Measurements from ENCODE around the gene SETD4. TPM values are rescaled to one million over a fixed set of nuclear protein-coding genes. Genes with fewer than 3 reads are reported as not detected.

Gene SETD4
- polyA plus RNA-seq, 4 donors, result 26.3 to 49.9 (median 35.4) TPM

DNA sequence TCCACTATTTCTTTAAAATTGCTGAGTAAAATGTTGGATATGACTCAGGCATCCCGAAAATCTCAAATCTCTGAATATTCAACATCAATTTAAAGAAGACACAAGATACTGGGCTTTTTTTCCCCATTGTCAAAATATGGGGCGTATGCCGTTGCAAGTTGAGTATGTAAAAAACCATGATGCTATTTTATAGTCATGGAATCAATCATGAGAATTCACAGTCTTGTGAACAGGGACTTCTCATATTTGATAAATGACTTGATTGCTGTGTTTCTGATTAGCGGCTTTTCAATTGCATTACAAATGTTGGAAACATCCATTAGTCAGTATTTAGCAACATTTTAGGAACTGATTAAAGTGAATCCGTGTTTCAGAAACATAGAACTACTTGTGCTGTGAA is 45.3 kb downstream of the SETD4 start:
- no peak for DNase-seq (ENCODE audit: low read depth in 4 of 4, low spot score in 2 of 4)

DNA sequence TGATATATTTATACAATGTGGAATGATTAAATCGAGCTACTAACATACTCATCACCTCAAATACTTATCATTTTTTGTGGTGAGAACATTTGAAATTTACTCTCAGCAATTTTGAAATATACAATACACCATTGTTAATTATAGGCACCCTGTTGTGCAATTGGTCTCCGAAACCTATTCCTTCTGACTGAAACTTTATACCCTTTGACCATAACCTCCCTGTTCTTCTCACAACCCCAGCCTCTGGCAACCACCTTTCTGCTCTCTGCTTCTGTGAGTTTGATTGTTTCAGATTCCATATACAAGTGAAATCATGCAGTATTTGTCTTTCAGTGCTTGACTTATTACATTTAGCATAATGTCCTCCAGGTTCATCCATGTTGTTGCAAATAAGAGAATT is 49.5 kb downstream of the SETD4 start:
- no peak for DNase-seq (ENCODE audit: low read depth in 4 of 4, low spot score in 2 of 4)

DNA sequence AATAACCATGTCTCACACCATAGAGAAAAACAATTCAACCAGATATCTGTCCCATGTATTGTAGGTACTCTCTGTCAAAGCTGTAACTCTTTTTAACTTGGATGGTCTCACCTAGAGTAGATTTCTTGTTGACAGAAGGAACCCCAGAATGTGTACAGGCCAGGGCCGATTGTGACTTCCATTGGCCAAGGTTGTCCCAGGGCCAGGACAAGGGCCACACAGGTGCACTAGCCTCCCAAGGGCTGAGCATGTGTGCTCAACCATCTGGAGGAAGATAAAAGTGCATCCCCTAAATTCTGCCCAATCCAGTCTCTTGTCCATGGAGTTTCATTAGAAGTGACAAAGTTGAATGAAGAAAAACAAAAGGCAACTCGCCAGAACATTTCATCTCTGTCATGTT is 51.8 kb downstream of the SETD4 start:
- no peak for DNase-seq (ENCODE audit: low read depth in 4 of 4, low spot score in 2 of 4)

DNA sequence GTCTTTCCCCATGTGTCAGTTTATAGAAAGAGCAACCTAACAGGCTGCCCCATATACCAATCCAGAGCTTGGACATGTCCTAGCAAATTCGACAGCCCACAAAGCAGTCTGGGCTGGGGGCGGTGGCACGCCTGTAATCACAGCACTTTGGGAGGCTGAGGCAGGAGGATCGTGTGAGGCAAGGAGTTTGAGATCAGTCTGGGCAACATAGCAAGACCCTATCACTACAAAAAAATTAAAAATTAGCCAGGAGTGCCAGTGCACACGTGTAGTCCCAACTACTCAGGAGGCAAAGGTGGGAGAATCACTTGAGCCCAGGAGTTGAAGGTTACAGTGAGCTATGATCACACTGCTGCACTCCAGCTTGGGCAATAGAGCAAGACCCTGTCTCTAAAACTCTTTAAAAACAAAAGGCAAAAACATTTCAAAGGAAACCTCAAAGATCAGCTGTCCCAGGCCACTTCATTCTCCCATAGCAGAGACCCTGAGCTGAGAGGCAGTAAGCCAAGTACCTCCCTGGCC is 54.4 kb downstream of the SETD4 start:
- no peak for DNase-seq (ENCODE audit: low read depth in 4 of 4, low spot score in 2 of 4)

DNA sequence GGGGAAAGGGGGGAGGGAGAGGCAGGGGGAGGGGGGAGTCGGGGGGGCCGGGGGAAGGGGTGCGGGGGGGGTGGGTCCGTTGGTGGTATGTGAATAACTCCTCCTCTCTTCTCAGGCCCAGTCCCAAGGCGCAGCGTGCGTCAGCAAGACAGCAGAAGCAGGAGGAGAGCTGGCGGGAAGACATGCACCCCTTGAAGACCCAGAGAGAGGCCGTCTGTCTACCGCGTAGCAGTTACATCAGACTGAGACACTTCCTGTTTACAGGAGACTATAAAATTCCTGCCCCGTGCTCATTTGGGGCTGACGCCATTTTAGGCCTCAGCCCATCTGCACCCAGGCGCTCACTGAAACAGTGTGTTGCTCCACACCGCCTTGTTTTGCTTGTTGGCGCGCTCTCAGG is 55.3 kb downstream of the SETD4 start:
- no peak for DNase-seq (ENCODE audit: low read depth in 4 of 4, low spot score in 2 of 4)

DNA sequence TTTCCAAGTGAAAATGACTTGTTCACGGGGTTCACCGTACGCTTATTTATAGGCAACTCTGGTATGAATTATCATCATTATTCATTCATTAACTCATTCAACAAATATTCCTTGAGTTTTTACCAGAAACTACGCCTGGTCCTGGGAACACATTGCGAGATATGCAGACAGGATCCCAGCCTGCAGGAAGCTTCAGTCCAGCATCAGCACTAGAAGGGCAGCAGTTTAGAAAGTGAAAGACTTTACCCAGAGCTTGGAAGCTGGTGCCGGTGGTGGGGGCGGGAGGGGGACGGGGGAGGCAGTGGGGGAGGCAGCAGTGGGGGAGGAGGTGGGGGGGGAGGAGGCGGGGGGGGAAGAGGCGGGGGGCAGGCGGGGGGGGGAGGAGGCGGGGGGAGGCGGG is 55.9 kb downstream of the SETD4 start:
- DNase-seq (ENCODE audit: low read depth in 4 of 4, low spot score in 2 of 4), result no peak

DNA sequence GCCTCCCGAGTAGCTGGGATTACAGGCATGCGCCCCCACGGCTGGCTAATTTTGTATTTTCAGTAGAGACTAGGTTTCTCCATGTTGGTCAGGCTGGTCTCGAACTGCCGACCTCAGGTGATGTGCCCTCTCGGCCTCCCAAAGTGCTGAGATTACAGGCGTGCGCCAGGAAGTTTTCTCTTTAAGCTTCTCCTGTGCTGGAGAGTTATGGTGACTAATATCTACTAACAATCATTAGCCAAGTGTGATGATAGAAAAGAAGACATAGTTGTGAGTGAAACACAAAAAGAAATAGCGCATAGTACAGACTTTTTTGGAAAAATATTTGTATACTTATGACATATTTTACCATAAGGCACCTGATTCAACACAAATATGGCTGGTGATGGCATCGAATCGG is 56.5 kb downstream of the SETD4 start:
- no peak for DNase-seq (ENCODE audit: low read depth in 4 of 4, low spot score in 2 of 4)

DNA sequence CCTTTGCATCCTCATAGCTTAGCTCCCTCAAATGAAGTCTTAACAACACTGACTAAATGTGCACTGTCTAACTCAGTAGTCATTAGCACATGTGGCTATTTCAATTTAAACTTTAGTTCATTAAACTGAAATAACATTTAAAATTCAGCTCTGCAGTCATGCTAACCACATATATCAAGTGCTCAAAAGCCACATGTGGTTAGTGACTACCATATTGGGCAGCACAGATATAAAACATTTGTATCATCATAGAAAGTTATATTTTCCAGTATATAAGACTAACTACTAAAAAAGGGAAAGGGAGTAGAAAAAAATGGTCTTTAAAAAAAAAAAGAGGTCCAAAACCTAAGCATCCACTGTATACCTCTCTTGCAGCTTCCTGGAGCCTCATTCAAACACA is 64.1 kb downstream of the SETD4 start:
- DNase-seq (ENCODE audit: low read depth in 4 of 4, low spot score in 2 of 4), result no peak

DNA sequence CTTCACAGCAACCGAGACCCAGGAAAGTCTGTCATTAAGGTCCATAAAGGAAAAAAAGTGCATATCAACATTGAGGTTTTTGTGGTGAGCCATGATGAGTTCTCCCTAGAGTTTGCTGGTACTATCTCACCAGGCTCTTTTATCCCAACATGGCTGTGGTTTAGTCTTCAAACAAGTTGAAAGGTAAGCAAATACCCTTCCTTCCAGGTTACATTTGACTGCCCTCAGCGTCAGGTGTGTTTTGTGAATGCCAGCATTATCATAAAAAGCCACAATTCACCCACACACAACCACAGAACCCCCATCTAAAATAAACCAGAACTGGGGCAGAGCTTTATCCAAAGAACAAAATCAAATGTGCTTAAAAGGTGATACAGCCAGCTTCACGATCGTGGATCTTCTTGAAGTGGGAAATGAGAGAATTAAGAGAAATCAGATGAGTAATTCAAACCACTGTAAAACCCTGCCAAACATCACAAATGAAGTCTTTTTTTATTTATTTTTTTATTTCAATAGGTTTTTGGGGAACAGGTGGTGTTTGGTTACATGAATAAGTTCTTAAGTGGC is 64.7 kb downstream of the SETD4 start:
- no peak for DNase-seq (ENCODE audit: low read depth in 4 of 4, low spot score in 2 of 4)

DNA sequence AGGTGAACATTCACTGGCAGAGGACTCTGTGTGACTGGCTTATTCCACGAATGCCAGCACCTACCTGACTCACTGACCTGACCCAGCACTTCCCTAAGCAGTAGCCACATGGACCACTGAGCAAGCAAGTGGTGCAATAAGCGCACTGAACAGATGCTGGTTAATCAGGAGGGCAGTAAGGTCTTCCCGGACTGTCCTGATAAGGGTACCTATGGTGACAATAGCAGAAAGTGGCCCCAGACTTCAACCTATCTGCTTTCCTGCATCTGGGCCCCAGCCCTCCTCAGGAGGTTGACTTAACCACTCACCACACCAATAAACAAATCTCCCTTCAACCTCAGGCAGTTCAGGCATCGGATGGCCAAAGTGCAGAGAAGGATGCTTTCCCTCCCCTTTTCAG is 65.7 kb downstream of the SETD4 start:
- DNase-seq (ENCODE audit: low read depth in 4 of 4, low spot score in 2 of 4), result no peak

DNA sequence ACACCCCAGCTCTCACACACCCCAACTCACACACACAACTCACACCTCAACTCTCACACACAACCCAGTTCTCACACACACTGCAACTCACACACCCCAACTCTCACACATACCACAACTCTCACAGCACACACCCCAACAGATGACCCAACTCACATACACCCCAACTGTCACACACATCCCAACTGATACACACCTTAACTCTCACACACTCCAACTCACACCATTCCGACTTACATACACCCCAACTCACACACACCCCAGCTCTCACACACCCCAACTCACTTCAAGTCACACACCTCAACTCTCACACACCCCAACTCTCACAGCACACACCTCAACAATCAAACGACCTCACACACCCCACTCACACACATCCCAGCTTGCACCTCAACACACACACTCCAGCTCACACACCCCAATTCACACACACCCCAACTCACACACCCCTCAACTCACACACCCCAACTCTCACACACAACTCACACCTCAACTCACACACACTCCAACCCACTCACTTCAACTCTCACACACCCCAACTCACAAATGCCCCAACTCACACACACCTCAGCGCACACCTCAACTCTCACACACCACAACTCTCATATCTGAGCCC is 66.3 kb downstream of the SETD4 start:
- no peak for DNase-seq (ENCODE audit: low read depth in 4 of 4, low spot score in 2 of 4)

DNA sequence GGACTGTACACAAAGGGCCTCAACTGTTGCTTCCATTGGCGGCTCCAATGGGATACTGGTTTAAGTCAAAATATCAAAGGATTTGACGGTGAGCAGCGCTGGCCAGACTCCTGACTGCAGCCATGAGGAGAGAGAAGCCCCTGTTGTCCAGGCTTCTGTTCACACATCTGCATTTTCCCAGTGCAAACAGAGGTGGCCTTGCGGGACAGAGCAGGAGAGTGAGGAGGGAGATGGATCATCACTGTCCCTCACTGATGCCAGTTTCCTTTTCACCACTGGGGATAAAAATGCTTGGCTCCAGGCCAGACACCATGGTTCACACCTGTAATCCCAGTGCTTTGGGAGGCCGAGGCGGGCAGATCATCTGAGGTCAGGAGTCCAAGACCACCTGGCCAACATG is 69.2 kb downstream of the SETD4 start:
- DNase-seq (ENCODE audit: low read depth in 4 of 4, low spot score in 2 of 4), result no peak

DNA sequence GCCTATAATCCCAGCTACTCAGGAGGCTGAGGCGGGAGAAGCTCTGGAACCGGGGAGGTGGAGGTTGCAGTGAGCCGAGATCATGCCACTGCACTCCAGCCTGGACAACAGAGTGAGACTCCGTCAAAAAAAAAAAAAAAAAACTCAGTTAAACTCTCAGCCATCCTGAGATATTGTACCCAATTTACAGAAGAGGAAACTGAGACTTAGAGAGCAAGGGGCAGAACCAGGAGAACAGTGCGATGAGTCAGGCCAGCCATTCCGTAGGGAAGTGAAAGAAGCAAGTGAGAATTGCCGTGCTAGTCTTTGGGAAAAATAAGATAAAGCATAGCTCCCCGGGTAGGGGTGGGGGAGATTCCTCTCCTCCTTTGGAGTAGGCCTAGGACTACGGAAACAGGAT is 69.7 kb downstream of the SETD4 start:
- DNase-seq (ENCODE audit: low read depth in 4 of 4, low spot score in 2 of 4), result no peak

DNA sequence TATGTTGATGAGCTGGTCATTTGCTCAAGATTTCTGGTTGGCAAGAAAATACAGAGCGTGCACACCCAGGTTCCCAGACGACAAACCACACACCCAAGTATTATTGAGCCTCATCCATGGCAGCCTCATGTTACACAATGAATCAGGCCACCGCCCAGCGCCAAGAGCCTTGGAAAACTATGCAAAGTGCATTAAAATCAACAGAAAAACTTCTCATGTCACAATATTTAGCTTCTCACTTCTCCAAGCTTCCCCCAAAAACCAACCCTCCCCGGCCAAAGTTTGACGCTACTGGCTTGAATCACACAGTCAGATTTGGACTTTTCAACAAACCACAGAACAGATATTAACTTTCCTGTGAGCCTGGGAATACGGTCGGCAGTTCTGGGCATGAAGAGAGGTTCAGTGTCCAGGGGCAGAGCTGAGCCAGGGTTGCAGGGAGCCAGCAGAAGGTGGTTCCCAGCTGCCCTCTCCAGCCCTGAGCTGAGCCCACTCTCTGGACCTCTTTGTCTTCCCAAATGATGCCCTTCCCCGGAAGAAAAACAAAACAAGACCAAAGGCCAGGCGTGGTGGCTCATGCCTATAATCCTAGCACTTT is 71.1 kb downstream of the SETD4 start:
- DNase-seq (ENCODE audit: low read depth in 4 of 4, low spot score in 2 of 4), result no peak

DNA sequence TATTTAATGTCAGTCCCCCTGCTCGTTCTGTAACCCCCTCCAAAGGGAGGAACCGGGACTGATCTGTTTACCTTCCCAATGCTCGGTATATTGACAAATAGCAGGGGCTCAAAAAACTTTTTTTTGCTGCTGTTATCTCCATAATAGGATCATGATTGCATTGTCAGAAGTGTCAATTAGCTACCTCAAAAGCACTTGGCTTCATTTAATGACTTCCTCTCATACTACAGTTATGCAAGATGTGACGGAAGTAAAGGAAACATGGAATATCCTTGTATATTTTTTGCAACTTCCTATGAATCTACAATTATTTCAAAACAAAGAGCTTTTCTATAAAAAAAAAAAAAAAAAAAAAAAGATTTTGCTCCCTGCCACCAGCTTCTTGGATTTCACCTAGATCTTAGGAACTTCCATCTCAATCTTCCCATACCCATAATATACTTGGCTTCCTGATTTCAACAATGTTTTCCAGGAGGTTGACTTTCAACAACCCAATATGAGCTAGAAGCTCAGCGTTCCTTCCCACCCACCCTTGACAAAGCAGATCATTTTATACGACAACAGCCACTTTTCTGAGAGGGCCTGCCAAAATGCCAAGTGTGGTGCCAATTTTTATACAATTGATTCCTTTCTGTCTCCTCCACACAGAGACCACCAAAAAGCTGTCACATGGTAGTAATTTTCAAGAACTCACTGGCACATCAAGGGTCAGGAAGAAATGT is 71.7 kb downstream of the SETD4 start:
- no peak for DNase-seq (ENCODE audit: low read depth in 4 of 4, low spot score in 2 of 4)

DNA sequence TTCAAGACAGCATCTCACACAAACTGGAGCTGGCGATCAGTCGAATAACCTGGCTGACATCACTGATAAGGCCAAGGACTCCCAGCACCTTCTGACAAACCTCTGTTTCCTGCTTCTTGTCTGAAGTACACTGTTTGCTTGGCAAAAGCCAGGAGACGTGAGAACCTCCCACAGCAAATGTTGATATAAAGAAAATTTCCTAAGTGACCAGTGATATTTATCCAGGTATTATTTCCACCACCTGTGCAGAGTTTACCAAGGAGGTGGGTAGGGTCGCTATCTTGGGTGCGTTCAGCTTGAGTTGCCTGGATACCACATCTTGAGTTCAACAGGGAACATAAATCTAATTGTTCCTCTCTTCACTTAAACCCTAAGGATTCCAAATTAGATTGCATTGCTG is 72.9 kb downstream of the SETD4 start:
- no peak for DNase-seq (ENCODE audit: low read depth in 4 of 4, low spot score in 2 of 4)

DNA sequence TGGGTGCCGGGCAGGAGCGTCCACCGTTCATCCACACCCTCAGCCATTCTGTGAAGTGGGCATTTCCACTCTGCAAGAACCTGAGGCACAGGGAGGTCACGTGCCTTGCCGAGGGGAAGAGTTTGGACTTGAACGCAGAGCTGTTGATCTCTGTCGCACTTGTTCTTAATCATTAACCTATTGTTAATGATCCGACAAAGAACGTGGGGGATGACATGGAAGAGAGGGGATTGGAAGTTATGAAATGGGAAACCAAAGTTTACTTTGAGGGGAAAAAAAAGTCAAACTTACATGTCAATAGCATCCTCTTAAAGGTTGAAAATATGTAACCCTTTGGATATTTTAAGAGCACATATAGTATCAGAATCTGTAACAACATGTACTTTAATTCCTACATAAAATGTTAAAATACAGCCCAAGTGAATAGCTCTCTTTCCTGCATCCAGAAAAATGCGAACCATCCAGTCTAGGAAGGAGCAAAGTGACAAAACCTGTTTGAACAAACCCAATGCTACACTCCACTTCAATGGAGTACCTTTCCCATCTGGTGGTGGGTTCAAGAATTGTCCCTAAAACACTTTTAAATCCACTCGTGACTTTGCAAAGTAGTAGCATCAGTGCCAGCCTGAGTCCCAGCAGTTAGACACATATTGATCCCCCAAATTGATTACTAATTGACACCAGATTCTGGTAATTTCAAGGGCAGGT is 75.5 kb downstream of the SETD4 start:
- peak in 1 of 4 donors; percentile 17 for DNase-seq (ENCODE audit: low read depth in 4 of 4, low spot score in 2 of 4)

All from left renal cortex interstitium (tissue), 4 donors.